Transverse colon (tissue), 4 donors: ENCODE measurements around the gene EHMT1. TPM values are rescaled to one million over a fixed set of nuclear protein-coding genes. Genes with fewer than 3 reads are reported as not detected.

Experiments
- DNase-seq: peaks from one replicate; pipeline ENCODE4 v3.0.0-alpha.2; 2019
- H3K27ac ChIP-seq, 4 donors: fragments of 200-600 bp; sonication (generic); 2 replicates each; pipeline ENCODE4 v1.5.1; 2016 to 2018; ENCODE audit warnings: inconsistent platforms in 4 of 4
- H3K27me3 ChIP-seq: fragments of 200-600 bp; sonication (generic); 2 replicates; pipeline ENCODE4 v1.5.1; 2017; ENCODE audit warnings: inconsistent platforms
- H3K36me3 ChIP-seq, 4 donors: fragments of 200-600 bp; sonication (generic); 2 replicates each; pipeline ENCODE4 v1.5.1; 2017 to 2019; ENCODE audit warnings: inconsistent platforms in 4 of 4
- H3K4me1 ChIP-seq, 4 donors: fragments of 200-600 bp; sonication (generic); 2 replicates each; pipeline ENCODE4 v1.5.1; 2017 to 2020; ENCODE audit warnings: inconsistent platforms in 4 of 4
- H3K4me3 ChIP-seq, 4 donors: fragments of 200-600 bp; sonication (generic); 1 replicate in 1 of 4; 2 replicates in 3 of 4; pipeline versions ENCODE4 v1.5.1 to v1.6.1; 2017 to 2019; ENCODE audit warnings: inconsistent platforms in 4 of 4
- H3K9me3 ChIP-seq, 2 donors: fragments of 200-600 bp; sonication (generic); 2 replicates each; pipeline ENCODE4 v1.5.1; 2017 to 2019; ENCODE audit warnings: inconsistent platforms in 2 of 2
- EP300 ChIP-seq: sonication (generic); formaldehyde crosslinking; IDR thresholded peaks from one replicate; pipeline ENCODE4 v1.6.1; 2017; ENCODE audit warnings: antibody characterized with exemption, low read depth
- POLR2A ChIP-seq: fragments of 450-650 bp; IDR thresholded peaks from one replicate; pipeline ENCODE4 v1.6.1; 2016; ENCODE audit warnings: antibody characterized with exemption, mild to moderate bottlenecking, moderate library complexity
- POLR2AphosphoS5 ChIP-seq, 3 donors: sonication (generic); formaldehyde crosslinking; IDR thresholded peaks; one replicate each; pipeline ENCODE4 v1.6.1; 2016; ENCODE audit warnings: antibody characterized with exemption in 3 of 3
- WGBS, 2 donors: methylation state at CpG; one replicate each; pipeline ENCODE4 v1.1.5; 2018; ENCODE audit warnings: low coverage in 1 of 2; 5-methylcytosine and 5-hydroxymethylcytosine counted together
- in situ Hi-C, 4 donors: fragments of 200-750 bp; cut with MboI; loops; one replicate each; pipeline versions ENCODE4 v1.15.0 to v1.15.1; 2017; ENCODE audit warnings: low sequenced_read_pairs in 3 of 4, low pct_ligation_motif_present in 1 of 4, low pct_unique_long_range_greater_than_20kb in 1 of 4
- intact Hi-C: fragments of 100-400 bp; cut with DNase I; formaldehyde crosslinking; loops from one replicate; pipeline ENCODE4 v1.15.1; 2023; ENCODE audit warnings: low total_unique reads
- total RNA-seq, 4 donors: library from RNA; depleted of rRNA; stranded (reverse); fragments of >200 nt; gene quantifications; one replicate each; pipeline ENCODE4 v1.1.0, GENCODE V29; 2016
- TF ChIP-seq, protein P1 (sequence below), 5 experiments: fragments of 200-600 bp in 3 of 5; fragments of 450-650 bp in 2 of 5; sonication (generic) in 3 of 5; IDR thresholded peaks; 1 replicate in 2 of 5; 2 replicates in 3 of 5; pipeline ENCODE4 v1.5.1; 2016 to 2017; ENCODE audit warnings: antibody characterized with exemption in 5 of 5, inconsistent platforms in 3 of 5, mild to moderate bottlenecking in 2 of 5, moderate library complexity in 1 of 5

Gene EHMT1
- total RNA-seq, 4 donors from 2014 or later = 93.8 to 184 (median 139) TPM

GRCh38 chr9:137583347-137583746 lies 35.5 kb upstream of the EHMT1 start:
- Histone ChIP-seq H3K27ac (no peak overlapping the region), H3K9me3 (no peaks in the 10 kb centered on the region), H3K4me3 (no peak overlapping the region), H3K4me1 (peaks cover 4 to 6% (median 5%) of the 10 kb centered on the region in 4 donors), H3K27me3 (no peaks in the 10 kb centered on the region), H3K36me3 (no peaks in the 10 kb centered on the region)
- in situ Hi-C loops (no loop called here), intact Hi-C loops (no loop called here)
- WGBS, 2 donors = 85 to 88% methylated on average over 4 to 14 of the region's 14 CpGs
- DNase-seq = no peak
- TF ChIP-seq POLR2A = no peak
- TF ChIP-seq, protein P1, sequence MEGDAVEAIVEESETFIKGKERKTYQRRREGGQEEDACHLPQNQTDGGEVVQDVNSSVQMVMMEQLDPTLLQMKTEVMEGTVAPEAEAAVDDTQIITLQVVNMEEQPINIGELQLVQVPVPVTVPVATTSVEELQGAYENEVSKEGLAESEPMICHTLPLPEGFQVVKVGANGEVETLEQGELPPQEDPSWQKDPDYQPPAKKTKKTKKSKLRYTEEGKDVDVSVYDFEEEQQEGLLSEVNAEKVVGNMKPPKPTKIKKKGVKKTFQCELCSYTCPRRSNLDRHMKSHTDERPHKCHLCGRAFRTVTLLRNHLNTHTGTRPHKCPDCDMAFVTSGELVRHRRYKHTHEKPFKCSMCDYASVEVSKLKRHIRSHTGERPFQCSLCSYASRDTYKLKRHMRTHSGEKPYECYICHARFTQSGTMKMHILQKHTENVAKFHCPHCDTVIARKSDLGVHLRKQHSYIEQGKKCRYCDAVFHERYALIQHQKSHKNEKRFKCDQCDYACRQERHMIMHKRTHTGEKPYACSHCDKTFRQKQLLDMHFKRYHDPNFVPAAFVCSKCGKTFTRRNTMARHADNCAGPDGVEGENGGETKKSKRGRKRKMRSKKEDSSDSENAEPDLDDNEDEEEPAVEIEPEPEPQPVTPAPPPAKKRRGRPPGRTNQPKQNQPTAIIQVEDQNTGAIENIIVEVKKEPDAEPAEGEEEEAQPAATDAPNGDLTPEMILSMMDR (IDR thresholded peaks at IDR 0.05) = no peak
- no peak for TF ChIP-seq EP300
- no peak for TF ChIP-seq POLR2AphosphoS5 (IDR thresholded peaks at IDR 0.05)

DNA sequence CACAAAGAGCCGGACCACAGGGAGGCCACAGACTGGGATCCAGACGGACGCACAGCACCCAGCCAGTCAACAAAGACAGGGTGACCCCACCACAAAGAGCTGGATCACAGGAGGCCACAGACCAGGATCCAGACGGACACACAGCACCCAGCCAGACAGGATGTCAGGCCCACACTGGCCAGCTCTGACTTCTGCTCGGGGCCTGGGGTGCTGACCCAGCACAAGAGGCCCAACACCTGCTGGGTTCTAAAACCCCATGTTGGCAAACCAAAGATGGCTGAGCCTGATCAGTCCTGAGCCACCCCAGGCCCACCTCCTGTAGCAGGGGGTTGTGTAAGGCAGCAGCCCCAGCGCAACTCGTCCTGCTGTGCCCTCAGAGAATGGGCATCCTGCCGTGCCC lies 34.8 kb upstream of the EHMT1 start:
- TF ChIP-seq, protein P1 (IDR thresholded peaks at IDR 0.05) = no peak
- no peak for TF ChIP-seq POLR2AphosphoS5 (IDR thresholded peaks at IDR 0.05)
- no peak for TF ChIP-seq EP300
- TF ChIP-seq POLR2A = no peak
- intact Hi-C loops (no loop called here), in situ Hi-C loops (no loop called here)
- no peak overlapping the region for H3K27ac ChIP-seq
- H3K9me3 ChIP-seq = no peaks in the 10 kb centered on the region
- no peak overlapping the region for H3K4me3 ChIP-seq
- no peak for DNase-seq
- 88% methylated on average over 8 of the region's 8 CpGs; no CpG with 5 or more reads in 1 of the 2 donors for WGBS, 2 donors
- no peaks in the 10 kb centered on the region for H3K27me3 ChIP-seq
- no peaks in the 10 kb centered on the region for H3K36me3 ChIP-seq
- H3K4me1 ChIP-seq = peaks cover 5 to 9% (median 7%) of the 10 kb centered on the region in 4 donors

DNA sequence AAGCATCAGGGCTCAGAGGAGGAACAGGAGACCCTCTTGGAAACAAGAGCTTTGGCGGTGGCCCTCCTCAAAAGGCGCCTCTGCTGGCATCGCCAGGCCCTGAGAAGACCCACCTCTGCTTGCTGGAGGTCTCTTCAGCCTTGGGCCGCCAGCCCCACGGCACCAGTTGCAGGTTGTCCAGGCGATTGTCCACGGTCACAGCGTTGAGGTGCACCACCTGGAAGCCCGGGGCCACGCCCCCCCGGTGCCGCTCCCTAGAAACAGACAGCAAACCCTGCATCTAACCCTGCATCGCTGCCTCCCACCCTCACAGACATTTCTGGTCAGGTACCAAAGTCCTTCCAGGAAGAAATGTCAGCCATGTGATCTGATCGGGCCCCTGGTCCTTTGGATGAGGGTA lies 32.0 kb upstream of the EHMT1 start:
- in situ Hi-C loops = no loop called here
- no peaks in the 10 kb centered on the region for H3K36me3 ChIP-seq
- TF ChIP-seq, protein P1 (IDR thresholded peaks at IDR 0.05) = no peak
- no peak for TF ChIP-seq EP300
- no peak for TF ChIP-seq POLR2AphosphoS5 (IDR thresholded peaks at IDR 0.05)
- DNase-seq = no peak
- H3K9me3 ChIP-seq = no peaks in the 10 kb centered on the region
- H3K4me1 ChIP-seq = peaks cover 6 to 20% (median 17%) of the 10 kb centered on the region in 4 donors
- intact Hi-C loops = no loop called here
- no peaks in the 10 kb centered on the region for H3K27me3 ChIP-seq
- H3K4me3 ChIP-seq = no peak overlapping the region
- no peak overlapping the region for H3K27ac ChIP-seq
- WGBS, 2 donors = 91% methylated on average over 9 of the region's 14 CpGs; no CpG with 5 or more reads in 1 of the 2 donors

GRCh38 chr9:137588311-137588710 lies 30.5 kb upstream of the EHMT1 start:
- 89% methylated on average over 8 of the region's 13 CpGs; no CpG with 5 or more reads in 1 of the 2 donors for WGBS, 2 donors
- Histone ChIP-seq H3K4me1 (peaks cover 6 to 20% (median 17%) of the 10 kb centered on the region in 4 donors), H3K9me3 (no peaks in the 10 kb centered on the region), H3K36me3 (no peaks in the 10 kb centered on the region), H3K27me3 (no peaks in the 10 kb centered on the region), H3K27ac (no peak overlapping the region), H3K4me3 (no peak overlapping the region)
- no peak for DNase-seq
- in situ Hi-C loops = no loop called here
- intact Hi-C loops = no loop called here
- TF ChIP-seq POLR2A = no peak
- no peak for TF ChIP-seq EP300
- TF ChIP-seq, protein P1 (IDR thresholded peaks at IDR 0.05) = no peak
- no peak for TF ChIP-seq POLR2AphosphoS5 (IDR thresholded peaks at IDR 0.05)
